ENCODE data around the gene EPB41L2. TPM values are rescaled to one million over a fixed set of nuclear protein-coding genes. Genes with fewer than 3 reads are reported as not detected.
"Not testable (repeated sequence)": the region's sequence is repeated elsewhere in the genome, so short reads cannot be mapped to it uniquely, and the experiment has no call there.

EPB41L2 gene
- total and polyA plus RNA-seq, 2 experiments from 2014 or later = 76.2 to 91.7 TPM

GRCh38 chr6:131093334-131093733 is 30.3 kb upstream of the EPB41L2 start (continued):
- no peak for TF ChIP-seq JUNB (IDR thresholded peaks at IDR 0.05; ENCODE audit: unreplicated experiment)
- no peak for TF ChIP-seq REST (IDR thresholded peaks at IDR 0.05; ENCODE audit: unreplicated experiment)
- no peak for TF ChIP-seq STAT1 (IDR thresholded peaks at IDR 0.05; ENCODE audit: unreplicated experiment)
- TF ChIP-seq CTCF (conservative IDR thresholded peaks at IDR 0.05; ENCODE audit: low read depth in 2 of 2) = no peak
- no peak for TF ChIP-seq EZH2phosphoT487 (IDR thresholded peaks at IDR 0.05; ENCODE audit: unreplicated experiment)
- no peak for TF ChIP-seq POLR2AphosphoS5 (IDR thresholded peaks at IDR 0.05; ENCODE audit: low read depth)

GRCh38 chr6:131091944-131092343 is 28.9 kb upstream of the EPB41L2 start:
- H3F3A ChIP-seq (replicated peaks; ENCODE audit: low read depth); H3K27ac Mint-ChIP-seq; H3K4me3 ChIP-seq; H3K27me3 ChIP-seq (ENCODE audit: insufficient read depth); H3K36me3 Mint-ChIP-seq (ENCODE audit: low read depth); DNase-seq (ENCODE audit: low spot score); H3K36me3 ChIP-seq (ENCODE audit: insufficient read depth); H4K20me1 ChIP-seq (replicated peaks; ENCODE audit: insufficient read depth); H3K27me3 Mint-ChIP-seq (ENCODE audit: insufficient read depth, low read depth, poor library complexity); ATAC-seq; H3K4me3 Mint-ChIP-seq; H3K4me1 Mint-ChIP-seq; H3K9me2 ChIP-seq (ENCODE audit: insufficient read depth); H2AFZ ChIP-seq; H3K27ac ChIP-seq (ENCODE audit: low read depth); H3K4me1 ChIP-seq (ENCODE audit: insufficient read depth); H3K4me2 ChIP-seq; H3K79me2 ChIP-seq (replicated peaks; ENCODE audit: insufficient read depth): not testable (repeated sequence)
- H3K9me3 Mint-ChIP-seq = peaks cover 27% of the 10 kb centered on the region

- not testable (repeated sequence) for H3K4me1 ChIP-seq (ENCODE audit: insufficient read depth); H2AFZ ChIP-seq; H3K27me3 ChIP-seq (ENCODE audit: insufficient read depth); H3K27me3 Mint-ChIP-seq (ENCODE audit: insufficient read depth, low read depth, poor library complexity); H3F3A ChIP-seq (replicated peaks; ENCODE audit: low read depth); H3K79me2 ChIP-seq (replicated peaks; ENCODE audit: insufficient read depth); H3K4me3 ChIP-seq; H3K4me3 Mint-ChIP-seq; H4K20me1 ChIP-seq (replicated peaks; ENCODE audit: insufficient read depth); ATAC-seq; H3K27ac Mint-ChIP-seq; H3K4me2 ChIP-seq; H3K4me1 Mint-ChIP-seq; H3K36me3 ChIP-seq (ENCODE audit: insufficient read depth); DNase-seq (ENCODE audit: low spot score); H3K9me2 ChIP-seq (ENCODE audit: insufficient read depth); H3K27ac ChIP-seq (ENCODE audit: low read depth)
- peaks cover 43% of the 10 kb centered on the region for H3K9me3 Mint-ChIP-seq
- peaks cover 19% of the 10 kb centered on the region for H3K36me3 Mint-ChIP-seq (ENCODE audit: low read depth)
These were observed 27.3 kb upstream of the EPB41L2 start for GRCh38 chr6:131090339-131090738.

Measured in GM23338 (cell line).